ENCODE data around the gene ZNF76. TPM values are rescaled to one million over a fixed set of nuclear protein-coding genes. Genes with fewer than 3 reads are reported as not detected.

The ZNF76 gene
- total and polyA plus RNA-seq, 2 of the 8 experiments (the other 6 are each of a cell fraction or from before 2014, with no cell fraction given) = 17.9 to 23.9 TPM

- H2BK12ac ChIP-seq (ENCODE audit: low read depth, low read length) = no peak overlapping the region
- peaks cover 0 to 7% (median 1%) of the 10 kb centered on the region in 4 experiments; a peak in 3 of 7 replicates for H3K4me1 ChIP-seq (replicated peaks in 1 of 4; ENCODE audit: control insufficient read depth in 3 of 4, insufficient read depth in 4 of 4, low read length in 3 of 4)
- no peak overlapping the region for H3K18ac ChIP-seq (ENCODE audit: extremely low read depth, low read length)
- POLR2A ChIA-PET (ENCODE audit: partially characterized antibody) = interaction anchor here (0.7 to 2.3 kb wide), 6 partner anchors 44 to 130 kb away, joined by 3 to 11 read pairs (median 4); partner anchors contain the start of genes DEF6 and RPL10A
- no peak overlapping the region for H4K8ac ChIP-seq (ENCODE audit: extremely low read depth, insufficient read depth, low read length)
- TF ChIP-seq CEBPB (IDR thresholded peaks at IDR 0.05; ENCODE audit: low read depth, low read length) (peak; percentile 96), TBP (IDR thresholded peaks at IDR 0.05; ENCODE audit: low read depth, low read length) (no peak)
- H3K4me3 ChIP-seq (ENCODE audit: extremely low read depth in 1 of 4, insufficient read depth in 2 of 4, low read depth in 3 of 4, low read length in 4 of 4) = no peak overlapping the region
- H2BK15ac ChIP-seq (ENCODE audit: low read length) = no peak overlapping the region
- no peak overlapping the region for H3K14ac ChIP-seq (ENCODE audit: insufficient read length)
- no peak overlapping the region for H3K4me2 ChIP-seq (ENCODE audit: insufficient read depth in 1 of 2, low read depth in 2 of 2, low read length in 2 of 2)
- no peak overlapping the region for H3K56ac ChIP-seq (replicated peaks; ENCODE audit: insufficient read length, low read depth, low read length)
- no peaks in the 10 kb centered on the region for H3K27me3 ChIP-seq (replicated peaks in 1 of 4; ENCODE audit: control insufficient read depth in 3 of 4, extremely low read depth in 1 of 4, insufficient read depth in 3 of 4, low read length in 3 of 4)
- H4K91ac ChIP-seq (replicated peaks; ENCODE audit: insufficient read length, low read length) = no peak overlapping the region
- H3K23me2 ChIP-seq (ENCODE audit: low read depth, low read length) = peaks cover 7% of the 10 kb centered on the region
- peaks cover 12% of the 10 kb centered on the region; the same call in 1 of the 2 replicates for H3K79me1 ChIP-seq (ENCODE audit: low read depth, low read length)
- DNase-seq (ENCODE audit: low read depth in 1 of 2, low spot score in 2 of 2) = no peak
- H2AFZ ChIP-seq (ENCODE audit: low read length) = no peak overlapping the region
- no peak overlapping the region for H2BK120ac ChIP-seq (replicated peaks; ENCODE audit: low read depth, low read length)
- no peaks in the 10 kb centered on the region for H3K36me3 ChIP-seq (ENCODE audit: control insufficient read depth in 2 of 4, insufficient read depth in 4 of 4, low read length in 3 of 4)
- no peak for FAIRE-seq
- H3K9ac ChIP-seq (replicated peaks in 1 of 4; ENCODE audit: extremely low read depth in 1 of 4, low read depth in 3 of 4, low read length in 3 of 4) = no peak overlapping the region
- no peak overlapping the region for H2AK5ac ChIP-seq (ENCODE audit: low read depth, low read length)
- H2BK5ac ChIP-seq (ENCODE audit: low read depth, low read length) = no peak overlapping the region
- H2BK20ac ChIP-seq (ENCODE audit: low read length) = no peak overlapping the region
- H4K5ac ChIP-seq (ENCODE audit: insufficient read length, low read depth, low read length) = no peak overlapping the region
- H4K20me1 ChIP-seq (replicated peaks in 1 of 2; ENCODE audit: control insufficient read depth in 1 of 2, insufficient read depth in 2 of 2, low read length in 2 of 2) = peaks cover 0 to 3% of the 10 kb centered on the region in 2 experiments
- no peaks in the 10 kb centered on the region for H3K9me3 ChIP-seq (ENCODE audit: insufficient read depth in 2 of 2, low read depth in 1 of 2, low read length in 1 of 2)
- no peak overlapping the region for H3K23ac ChIP-seq (ENCODE audit: insufficient read length)
- H3K27ac ChIP-seq (ENCODE audit: low read depth, low read length) = no peak overlapping the region
- peaks cover 0 to 10% of the 10 kb centered on the region in 2 experiments; a peak in 2 of 4 replicates for H3K79me2 ChIP-seq (ENCODE audit: control insufficient read depth in 1 of 2, insufficient read depth in 2 of 2, low read length in 2 of 2)
- no peak overlapping the region for H3K4ac ChIP-seq (replicated peaks; ENCODE audit: insufficient read length, low read depth, low read length)
- CTCF ChIA-PET (ENCODE audit: partially characterized antibody) = interaction anchor here (0.7 to 7.0 kb wide), 30 partner anchors 11 to 455 kb away, joined by 3 to 140 read pairs (median 6); partner anchors contain the start of genes DEF6, FANCE and RPL10A
- WGBS, 2 experiments (ENCODE audit: extremely low coverage in 1 of 2, insufficient coverage in 1 of 2, insufficient read length in 1 of 2, insufficient replicate concordance in 2 of 2, low coverage in 1 of 2, low lambda C conversion rate in 2 of 2, missing lambda C conversion rate in 1 of 2) = 88% methylated on average over 13 of the region's 13 CpGs; no CpG with 5 or more reads in 1 of the 2 experiments
Observed at GRCh38 chr6:35341557-35341956, 82.0 kb downstream of the ZNF76 start.
